ENCODE measurements around the gene STAB1.

Gene STAB1

DNA sequence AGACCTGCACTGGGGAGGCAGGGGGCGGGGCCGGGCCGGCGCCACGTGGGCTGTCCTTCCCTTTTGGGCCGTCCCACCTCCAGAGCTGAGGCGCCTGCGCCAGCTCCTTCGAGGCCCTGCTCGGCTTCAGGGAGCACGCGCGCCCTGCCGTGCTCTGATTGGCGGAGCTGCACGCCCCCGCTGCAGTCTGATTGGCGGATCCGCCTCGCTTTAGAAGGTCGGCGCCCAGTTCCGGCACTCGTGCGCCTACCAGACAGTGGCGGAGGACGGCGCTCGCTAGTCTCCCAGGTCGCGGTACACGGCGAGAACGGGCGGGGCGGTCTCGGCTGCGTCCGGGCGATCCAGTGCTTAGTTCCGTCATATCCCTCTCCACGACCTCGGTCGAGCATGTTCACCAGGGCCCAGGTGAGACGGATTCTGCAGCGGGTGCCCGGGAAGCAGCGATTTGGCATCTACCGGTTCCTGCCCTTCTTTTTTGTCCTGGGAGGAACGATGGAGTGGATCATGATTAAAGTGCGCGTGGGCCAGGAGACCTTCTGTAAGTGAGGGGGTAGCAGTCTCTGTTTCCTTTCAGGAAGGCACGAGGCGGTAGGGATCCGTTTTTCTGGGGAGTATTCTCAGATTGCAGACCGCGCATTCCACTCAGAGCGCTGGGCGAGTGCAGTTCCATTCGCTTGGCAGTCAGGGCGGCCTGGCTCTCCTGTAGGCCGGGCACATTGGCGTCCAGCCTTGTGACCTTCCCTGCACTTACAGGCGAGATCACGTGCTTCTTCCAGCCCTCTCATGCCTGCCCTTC, 41.4 kb downstream of the STAB1 start, which contains the start of gene UQCC5:
UQCC5 (plus strand) TSS at position 237 of the 796 bp plus-strand sequence; CDS start at position 388, 151 bp downstream.
- DNase-seq: peak; percentile 98

DNA sequence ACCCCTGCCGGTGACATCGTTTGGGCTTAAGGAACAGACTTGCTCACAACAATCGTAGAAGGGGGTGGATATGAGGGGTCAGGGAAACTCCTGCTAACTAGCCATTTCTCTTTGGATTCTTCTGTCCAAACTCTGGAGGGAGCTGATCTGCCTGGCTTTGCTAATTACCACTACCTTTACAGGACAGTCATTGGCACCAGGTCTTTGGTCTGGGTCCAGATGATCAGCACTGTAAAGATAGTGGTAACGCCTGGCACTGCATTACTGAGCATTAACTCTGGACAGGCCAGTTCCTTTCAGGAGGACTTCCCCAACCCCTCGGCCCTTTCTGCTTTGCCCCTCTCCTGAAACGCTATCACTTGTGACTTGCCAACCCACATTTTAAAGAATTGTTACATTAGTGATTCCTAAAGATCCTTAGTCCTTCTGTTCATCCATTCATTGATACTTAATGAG, 42.1 kb downstream of the STAB1 start:
- DNase-seq: no peak

DNA sequence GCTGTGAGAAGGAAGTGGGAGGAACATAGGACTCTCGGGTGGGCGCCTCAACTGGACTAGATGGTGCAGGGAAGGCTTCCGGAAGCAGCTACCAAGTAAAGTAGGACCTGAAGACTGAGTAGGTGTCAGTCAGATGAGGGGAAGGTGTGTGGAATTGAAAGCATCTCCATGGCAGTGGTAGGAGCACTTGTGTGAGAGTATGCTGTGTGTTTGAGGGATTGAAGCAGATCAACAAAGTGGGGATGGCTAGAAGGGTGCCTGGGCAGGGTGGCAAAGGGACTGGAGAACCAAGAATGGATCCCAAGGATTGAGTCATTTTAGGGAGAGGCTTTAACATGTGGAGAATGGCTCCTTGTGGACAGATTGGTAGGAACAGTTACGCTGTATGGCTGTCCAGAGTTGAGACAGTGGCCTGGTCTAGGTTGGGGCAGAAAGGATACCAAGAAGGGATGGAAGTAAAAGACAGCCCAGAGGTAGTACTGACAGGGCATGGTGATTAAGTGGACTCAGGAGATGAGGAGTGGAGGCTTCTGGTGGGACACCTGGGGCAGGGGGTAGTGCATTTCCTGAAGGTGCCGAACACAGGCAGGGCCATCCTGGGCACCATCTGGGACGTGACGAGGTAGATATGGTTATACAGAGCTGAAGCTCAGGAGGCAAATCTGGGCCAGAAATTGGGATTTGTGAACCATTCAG, 42.7 kb downstream of the STAB1 start:
- no peak for DNase-seq

DNA sequence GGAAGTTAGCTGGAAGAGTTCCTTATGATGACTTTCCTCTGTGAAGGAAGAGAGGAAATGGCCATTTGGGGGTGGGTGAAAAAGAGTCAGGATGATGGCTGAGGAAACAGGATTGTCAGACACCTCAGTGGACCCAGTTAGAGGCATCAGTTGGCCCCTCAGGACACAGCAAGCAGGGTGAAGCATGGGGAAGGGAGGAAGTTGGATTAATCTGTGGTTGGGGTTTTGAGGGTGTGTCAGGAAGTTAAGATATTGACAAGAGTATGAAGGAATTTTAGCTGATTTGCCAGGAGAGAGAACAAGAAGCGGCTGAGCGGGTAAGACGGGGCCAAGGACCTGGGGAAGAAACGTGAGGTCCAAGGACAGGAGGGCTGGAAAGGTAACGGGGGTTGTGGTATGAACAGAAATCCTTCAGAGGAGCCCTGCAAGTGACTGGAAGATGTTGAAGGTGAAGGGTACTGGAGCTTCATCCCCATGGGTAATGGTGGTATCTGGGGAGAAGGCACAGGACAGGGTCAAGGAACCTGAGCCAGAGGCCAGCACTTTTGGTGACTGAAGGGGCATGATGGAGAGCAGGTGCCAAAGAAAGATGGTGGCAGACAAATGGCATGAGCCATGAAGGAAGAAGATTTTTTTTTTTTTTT, 44.0 kb downstream of the STAB1 start:
- DNase-seq: no peak

DNA sequence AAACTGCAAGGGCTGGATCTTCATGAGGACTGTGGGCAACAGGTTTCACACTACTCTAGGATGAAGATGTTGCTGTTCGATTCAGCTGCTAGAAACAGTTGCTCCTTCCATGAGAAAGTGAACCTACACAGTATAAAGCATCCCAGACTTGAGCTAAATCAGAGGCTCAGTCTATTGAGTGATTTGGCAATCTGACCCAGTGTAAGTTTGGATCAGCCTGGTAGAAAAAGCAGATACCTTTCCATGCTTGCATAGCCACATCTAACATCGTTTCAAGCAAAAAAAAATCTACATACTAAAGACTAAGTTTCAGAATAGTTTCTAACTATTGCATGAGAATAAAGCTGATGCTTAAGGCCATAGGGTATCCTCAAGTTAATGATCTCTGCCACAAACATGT, 45.9 kb downstream of the STAB1 start:
- no peak for DNase-seq

DNA sequence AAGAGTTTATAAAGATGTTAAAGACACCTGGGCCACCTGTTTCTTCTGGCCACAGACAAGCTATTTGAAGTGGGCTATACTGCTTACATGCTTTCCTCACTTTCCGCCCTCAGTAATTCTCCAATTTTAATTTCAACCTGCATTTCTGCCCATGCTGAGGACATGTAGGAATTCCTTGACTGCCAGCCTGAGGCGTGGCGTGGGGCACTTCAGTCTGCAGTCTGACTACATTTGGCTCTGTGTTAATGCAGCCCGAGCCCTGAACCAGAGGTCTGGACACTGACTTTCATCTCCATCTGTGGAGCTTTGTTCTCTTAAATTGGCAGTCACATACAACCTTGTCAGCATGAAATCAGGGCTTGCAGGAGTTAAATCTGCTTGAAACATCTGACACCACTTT, 49.8 kb downstream of the STAB1 start:
- DNase-seq: no peak

DNA sequence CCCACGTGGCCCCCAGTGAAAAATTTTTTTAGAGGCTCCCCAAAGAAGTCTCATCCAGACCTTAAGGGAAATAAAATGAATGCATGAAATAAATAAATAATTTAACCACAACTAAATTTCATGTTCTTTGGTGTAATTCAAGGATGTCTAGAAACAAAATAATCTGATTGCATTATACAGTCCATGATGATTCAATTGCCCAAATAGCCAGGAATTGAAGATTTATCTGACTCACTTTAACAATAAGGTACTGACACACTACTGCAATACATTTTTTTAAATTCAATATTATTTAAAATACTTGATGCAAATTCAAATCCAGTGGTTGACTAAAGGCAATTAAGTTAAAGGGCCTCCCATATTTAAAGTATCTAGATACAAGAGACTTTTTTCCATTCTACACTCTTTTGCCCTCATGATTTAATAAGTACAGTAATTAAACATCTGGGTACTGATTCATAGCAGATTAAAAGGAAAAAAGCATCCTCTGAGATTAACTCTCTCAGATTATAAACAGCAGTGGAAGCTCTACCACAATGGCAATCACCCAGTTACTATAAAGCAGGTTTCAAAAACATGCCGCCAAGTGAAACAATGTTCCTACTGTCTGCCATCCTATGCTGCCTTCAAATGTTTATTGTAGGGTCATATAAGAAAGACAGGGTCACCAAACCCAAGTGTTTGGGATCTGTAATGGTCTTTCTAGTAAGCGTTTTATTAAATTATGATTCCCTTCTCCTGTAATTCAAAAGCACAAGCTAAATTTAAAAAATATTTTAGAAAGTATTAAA, 51.2 kb downstream of the STAB1 start:
- no peak for DNase-seq

DNA sequence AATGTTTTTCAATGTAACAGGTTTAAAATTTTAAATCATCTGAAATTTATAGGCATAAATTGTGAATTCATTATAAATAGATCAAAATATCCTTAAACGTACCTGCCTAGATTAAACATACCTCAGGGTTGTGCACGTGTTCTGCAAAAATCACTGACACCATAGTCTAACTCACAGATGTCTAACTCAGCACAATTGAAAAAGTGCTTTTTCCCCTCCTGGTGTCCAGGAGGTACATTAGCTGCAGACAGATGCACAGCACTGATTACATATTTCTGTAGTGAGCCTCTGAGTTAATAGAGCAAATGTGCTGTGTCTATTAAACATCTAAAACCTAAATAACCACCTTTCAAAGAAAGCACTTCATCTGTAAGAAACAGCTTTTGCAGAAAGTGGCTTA, 52.0 kb downstream of the STAB1 start:
- no peak for DNase-seq

DNA sequence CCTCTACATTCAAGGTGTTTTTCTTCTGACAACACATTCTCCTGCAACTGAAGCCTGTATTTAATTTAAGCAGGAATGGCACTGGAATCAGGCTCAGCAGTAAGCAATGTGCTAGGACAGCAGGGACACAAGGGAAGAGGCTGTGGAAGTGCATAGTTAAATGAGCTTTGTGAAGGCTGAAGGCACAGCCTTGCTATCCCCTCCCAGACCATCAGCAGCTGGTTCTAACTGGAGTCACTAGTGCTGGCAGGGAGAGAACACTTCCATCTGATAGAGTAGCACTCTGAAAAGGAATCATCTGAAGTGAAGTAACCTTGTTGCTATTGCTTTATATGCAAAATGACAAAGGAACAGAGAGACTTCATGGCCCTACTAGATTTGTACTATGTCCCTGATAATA, 56.0 kb downstream of the STAB1 start:
- no peak for DNase-seq

DNA sequence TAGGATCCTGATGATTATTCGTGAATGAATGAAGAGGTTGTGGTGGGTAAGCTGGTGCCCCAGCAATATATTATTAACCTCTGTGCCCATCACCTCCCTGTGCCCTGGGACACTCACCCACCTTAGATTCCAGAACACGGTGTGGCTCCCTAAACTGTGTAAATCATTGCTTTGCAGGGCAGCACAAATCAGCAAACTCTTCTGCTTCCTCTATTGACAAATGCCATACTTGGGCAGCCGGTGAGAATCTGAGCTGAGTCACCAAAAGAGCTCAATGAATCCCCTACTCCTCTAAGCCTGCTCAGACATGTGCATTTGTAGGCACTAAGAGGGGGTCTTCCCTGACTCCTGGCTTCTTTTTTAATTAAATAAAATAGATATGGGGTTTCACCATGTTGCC, 57.0 kb downstream of the STAB1 start:
- DNase-seq: no peak

DNA sequence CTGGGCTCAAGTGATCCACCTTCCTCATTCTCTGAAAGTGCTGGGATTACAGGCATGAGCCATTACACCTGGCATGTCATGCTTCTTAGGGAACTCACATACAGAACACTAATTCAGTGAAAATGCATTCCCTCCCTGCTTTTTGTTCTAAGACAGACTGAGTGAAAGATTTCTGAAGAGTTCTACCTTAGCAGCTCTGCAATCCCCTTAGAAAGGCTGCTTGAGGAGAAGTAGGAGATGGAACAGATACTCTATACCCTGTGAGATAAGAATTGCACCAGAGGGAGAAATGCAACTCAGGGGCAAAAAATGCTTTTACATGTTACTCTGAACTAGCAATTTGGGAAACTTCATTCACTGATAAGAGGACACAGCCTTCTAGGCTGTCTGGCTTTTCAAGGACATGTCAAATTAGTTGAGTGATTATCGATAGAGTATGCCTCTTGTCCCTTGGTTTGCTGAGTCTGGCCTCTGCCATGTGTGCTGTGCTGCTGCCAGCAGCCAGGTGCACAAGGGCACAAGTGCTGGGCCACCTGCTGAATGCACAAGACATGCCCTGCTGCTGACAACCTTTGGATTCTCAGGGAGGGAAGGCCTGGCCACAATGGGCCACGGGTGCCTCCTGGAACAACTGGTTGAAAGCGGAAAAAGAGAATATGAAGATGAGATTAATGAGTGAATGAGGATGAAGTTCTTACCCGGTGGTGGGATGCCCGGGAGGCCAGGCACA, 59.1 kb downstream of the STAB1 start:
- DNase-seq: no peak

DNA sequence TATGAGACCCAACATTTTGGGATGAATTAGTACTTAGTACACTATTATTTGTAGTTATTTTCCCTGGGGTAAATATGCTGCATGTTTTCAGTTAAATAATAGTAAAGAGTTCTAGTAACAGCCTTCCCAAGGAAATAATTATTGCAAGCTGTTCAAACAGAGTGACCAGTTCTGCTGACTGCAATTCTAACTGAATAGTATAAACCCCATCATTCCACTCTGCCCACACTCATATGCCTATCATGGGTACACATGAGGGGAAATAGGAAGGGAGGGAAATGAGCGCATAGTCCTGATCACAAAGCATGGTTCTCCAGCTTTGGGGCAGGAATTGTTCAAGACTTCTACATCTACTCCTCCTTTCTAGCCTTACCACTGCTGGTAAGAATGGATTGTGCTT, 59.9 kb downstream of the STAB1 start:
- no peak for DNase-seq

DNA sequence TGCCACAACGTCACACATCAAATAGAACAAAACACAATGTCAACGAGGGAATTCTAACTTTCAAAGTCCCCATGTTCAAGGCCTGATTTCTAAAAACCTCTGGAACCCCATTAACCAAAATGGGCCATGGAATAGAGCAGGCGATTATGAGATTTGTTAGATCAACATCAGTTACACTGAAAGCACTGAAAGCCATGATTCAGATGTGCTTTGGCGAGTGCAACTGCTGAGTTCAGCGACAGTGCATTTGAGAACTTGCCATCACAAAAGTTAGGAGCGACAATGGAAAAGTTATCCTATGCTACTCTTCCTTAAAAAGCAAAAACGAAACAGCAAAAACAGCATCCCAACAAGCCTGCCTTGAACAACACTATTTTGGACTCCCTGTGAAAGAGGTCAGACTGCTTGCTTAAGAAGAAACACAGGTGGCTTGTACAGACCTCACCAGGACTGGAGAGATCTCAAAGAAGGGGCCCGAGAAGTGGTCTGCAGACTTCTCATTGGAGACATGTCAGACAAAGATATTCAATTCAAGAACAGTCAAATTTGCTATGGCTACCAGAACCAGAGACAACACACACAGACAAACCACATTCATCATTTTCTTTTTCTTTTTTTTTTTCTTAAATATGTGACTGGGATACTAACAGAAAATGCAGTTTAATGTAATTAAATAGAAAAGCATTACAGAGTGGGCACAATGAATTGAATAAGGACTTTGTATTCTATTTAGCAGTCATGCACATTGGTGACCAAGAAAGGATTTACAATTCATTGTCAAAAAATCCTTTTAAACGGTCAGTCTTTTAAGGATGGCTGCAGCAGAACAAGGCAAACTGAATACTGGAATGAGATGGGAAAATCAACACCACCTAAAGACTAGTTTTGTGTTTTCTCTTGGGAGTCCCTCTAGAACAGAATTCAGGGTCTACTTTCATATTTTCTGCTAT, 62.1 kb downstream of the STAB1 start:
- no peak for DNase-seq

DNA sequence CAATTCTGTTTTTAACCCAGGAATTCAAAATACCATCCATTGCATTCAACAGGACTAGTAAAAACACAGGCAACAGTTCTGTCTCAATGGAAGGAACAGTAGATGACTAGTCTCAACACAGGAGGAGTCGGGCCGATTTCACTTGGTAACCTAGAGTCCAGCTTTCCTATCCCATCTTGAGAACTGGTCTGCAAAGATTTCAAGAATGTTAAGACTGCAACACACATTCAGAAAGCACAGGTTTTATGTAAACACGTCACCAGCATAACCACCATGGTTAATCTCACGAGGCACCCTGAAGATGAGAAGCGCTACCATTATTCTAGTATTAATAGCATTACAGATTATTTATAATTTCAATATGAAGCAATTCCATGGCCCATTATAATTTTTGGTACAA, 63.3 kb downstream of the STAB1 start:
- no peak for DNase-seq

DNA sequence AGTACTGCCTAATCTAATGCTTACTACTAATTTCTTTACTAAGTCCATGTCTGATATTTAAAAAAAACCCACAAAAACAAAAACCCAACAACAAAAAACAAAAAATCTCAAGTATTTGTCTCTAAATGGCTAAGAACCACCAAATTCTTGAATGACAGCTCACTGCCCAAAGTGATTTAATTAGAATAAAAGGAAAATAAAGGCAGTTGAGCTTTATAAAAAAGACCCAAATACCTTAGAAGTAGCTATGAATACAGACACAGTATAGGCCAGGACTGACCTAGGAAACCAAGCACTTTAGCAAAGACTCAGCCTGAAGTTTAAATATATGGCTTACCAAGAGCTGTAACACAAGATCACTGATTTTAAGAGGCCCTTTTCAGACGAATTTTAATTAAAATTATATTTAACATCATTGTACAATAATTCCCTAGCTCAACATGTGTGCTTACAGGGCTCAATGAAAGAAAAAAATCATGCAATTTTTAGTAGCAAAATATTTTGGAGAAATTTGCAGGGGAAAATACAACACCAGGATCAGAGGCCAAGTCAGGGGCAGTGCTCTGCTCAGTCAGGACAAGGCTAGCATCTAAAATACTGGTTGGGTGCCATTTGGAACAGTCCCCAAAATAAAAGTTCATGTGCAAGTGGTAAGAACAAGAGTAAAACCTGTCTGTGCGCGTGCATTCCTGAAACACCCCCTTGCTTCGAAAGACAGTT, 66.0 kb downstream of the STAB1 start:
- no peak for DNase-seq

DNA sequence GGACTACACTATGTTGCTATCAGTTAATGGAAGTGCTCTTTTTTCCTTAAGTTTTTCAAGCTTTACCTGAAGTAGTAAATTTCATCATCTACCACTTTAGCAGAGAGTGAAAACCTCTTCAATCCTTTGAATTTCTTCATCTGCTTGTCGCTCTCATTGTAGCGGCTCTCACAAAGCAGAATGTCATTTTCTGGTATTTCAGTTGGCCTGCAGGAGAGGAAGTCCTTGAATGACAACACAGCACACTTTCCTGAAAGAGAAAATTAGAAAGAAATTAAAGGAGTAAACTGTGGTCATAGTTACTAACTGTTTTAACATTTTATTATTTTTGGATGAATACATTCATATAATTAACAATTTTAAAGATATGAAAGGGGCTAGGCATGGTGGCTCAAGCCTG, 68.8 kb downstream of the STAB1 start:
- DNase-seq: no peak

DNA sequence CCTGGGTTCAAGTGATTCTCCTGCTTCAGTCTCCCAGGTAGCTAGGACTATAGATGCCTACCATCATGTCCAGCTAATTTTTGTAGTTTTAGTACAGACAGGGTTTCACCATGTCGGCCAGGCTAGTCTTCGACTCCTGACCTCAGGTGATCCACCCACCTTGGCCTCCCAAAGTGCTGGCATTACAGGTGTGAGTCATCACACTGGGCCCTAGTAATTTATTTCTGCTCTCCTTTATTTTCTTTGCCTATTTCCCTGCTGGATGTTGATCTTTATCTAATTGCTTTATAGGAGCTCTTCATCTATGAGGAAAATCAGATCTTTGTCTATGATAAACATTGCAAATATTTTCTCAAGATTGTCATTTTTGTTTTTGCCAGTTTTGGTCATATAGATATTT, 72.9 kb downstream of the STAB1 start:
- DNase-seq: no peak

DNA sequence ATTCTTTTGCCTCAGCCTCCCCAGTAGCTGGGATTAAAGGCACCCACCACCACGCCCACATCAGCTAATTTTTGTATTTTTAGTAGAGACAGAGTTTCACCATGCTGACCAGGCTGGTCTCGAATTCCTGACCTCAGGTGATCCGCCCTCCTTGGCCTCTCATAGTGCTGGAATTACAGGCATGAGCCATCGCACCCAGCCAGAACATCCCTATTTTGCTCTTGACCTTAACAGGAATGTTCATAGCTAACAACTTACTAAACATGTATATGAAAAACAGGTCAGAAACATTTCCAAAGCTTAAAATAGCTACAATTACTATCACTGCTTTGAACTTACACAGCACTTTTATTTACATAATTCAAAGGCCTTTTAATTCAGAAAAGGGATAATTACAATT, 74.9 kb downstream of the STAB1 start:
- DNase-seq: no peak

DNA sequence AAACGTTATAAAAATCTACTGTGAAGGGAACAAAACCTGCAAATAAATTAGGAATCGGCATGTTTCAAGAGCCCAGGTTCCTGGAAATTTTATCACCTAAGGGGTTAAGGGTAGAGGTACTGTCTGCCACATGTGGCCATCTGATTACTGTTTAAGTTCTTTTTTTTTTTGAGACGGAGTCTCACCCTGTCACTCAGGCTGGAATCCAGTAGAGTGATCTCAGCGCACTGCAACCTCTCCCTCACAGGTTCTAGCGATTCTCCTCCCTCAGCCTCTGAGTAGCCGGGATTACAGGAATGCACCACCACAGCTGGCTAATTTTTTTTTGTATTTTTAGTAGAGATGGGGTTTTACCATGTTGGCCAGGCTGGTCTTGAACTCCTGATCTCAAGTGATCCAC, 77.1 kb downstream of the STAB1 start:
- DNase-seq: no peak

Data from CD4-positive, alpha-beta T cell treated with Interleukin-4 for 4 hours (primary cell).